ENCODE results near the gene NOXA1. TPM values are rescaled to one million over a fixed set of nuclear protein-coding genes. Genes with fewer than 3 reads are reported as not detected.

The NOXA1 gene
- polyA plus RNA-seq, 1 experiment = 0.32 TPM

DNA sequence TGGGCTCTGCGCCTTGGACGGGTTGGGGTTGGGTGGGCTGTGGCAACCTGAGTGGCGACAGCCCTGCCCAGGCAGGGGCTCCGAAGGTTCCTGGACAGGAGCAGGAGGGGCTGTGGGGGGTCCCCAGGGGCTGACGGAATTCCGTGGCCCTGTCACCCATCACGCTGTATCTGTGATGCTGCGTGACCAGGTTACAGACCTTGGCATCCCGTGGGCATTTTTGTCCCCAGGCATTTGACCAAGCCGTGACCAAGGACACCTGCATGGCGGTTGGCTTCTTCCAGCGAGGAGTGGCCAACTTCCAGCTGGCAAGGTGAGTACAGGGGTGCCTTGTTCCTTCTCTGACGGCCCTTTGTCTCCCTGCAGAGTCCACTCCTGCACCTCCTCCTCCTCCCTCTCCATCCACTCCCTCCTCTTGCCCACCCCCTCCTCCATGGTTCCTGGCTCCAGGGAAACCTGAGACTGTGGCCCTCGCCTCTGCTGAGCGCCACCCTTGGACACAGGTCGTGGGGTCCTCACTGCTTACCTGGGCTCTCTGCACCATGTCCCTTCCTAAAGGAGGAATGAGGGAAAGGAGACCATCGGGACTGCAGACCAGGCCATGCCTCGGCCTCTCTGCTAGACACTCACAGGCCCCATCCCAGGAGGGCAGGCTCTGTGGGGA is 3.0 kb downstream of the NOXA1 start:
- H3K36me3 ChIP-seq (ENCODE audit: control insufficient read depth, insufficient read depth, low read length) = no peaks in the 10 kb centered on the region
- H3K27me3 ChIP-seq (ENCODE audit: control insufficient read depth, insufficient read depth, low read length) = no peaks in the 10 kb centered on the region
- ChIA-PET POLR2A (no interaction called here), CTCF (no interaction called here)
- H3K4me3 ChIP-seq (ENCODE audit: low read depth, low read length) = no peak overlapping the region
- TF ChIP-seq, protein P1, sequence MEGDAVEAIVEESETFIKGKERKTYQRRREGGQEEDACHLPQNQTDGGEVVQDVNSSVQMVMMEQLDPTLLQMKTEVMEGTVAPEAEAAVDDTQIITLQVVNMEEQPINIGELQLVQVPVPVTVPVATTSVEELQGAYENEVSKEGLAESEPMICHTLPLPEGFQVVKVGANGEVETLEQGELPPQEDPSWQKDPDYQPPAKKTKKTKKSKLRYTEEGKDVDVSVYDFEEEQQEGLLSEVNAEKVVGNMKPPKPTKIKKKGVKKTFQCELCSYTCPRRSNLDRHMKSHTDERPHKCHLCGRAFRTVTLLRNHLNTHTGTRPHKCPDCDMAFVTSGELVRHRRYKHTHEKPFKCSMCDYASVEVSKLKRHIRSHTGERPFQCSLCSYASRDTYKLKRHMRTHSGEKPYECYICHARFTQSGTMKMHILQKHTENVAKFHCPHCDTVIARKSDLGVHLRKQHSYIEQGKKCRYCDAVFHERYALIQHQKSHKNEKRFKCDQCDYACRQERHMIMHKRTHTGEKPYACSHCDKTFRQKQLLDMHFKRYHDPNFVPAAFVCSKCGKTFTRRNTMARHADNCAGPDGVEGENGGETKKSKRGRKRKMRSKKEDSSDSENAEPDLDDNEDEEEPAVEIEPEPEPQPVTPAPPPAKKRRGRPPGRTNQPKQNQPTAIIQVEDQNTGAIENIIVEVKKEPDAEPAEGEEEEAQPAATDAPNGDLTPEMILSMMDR (IDR thresholded peaks at IDR 0.05; ENCODE audit: insufficient read depth, low read depth, low read length) = no peak
- no peak for DNase-seq (ENCODE audit: low read depth)

DNA sequence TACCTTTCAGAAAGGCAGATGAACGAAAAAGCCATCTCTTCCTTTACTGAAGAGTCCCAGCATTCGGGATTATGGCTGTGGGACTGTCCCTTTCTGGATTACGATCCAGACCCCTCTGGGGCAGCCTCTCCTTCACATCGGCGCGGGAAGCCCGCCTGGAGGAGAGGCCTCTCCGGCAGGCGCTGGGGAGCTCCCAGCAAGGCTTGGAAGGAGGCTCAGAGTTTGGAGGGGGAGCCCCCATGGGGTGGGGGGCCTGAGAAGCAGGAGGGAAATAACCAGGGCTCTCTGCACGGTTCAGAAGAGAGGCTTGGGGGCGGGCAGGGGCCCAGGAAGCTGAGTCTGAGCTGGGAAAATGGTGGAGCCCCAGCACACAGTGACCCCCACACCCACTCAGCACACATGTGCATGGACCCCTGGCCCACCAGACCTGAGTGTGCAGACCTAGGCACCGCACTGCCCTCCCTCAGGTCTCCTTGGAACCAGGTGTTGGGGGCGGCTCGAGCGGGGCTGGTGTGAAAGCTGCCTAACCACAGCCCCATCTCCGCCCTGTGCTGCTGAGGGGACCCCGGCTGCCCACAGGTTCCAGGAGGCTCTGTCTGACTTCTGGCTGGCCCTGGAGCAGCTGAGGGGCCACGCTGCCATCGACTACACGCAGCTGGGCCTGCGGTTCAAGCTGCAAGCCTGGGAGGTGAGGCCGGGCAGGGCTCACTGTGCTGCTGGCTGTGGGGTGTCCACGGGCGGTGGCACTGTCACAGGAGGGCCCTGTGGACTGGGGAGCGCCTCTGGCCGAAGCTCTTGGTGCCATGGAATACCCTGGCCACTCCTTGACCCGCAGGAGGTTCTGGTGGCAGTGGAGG is 4.5 kb downstream of the NOXA1 start:
- no peaks in the 10 kb centered on the region for H3K27me3 ChIP-seq (ENCODE audit: control insufficient read depth, insufficient read depth, low read length)
- DNase-seq (ENCODE audit: low read depth) = no peak
- no peaks in the 10 kb centered on the region for H3K36me3 ChIP-seq (ENCODE audit: control insufficient read depth, insufficient read depth, low read length)
- H3K4me3 ChIP-seq (ENCODE audit: low read depth, low read length) = no peak overlapping the region
- POLR2A ChIA-PET = no interaction called here
- CTCF ChIA-PET = interaction anchor here (1.1 kb wide), 1 partner anchor 16 kb away, joined by 4 read pairs; no protein-coding TSS in a partner anchor
- TF ChIP-seq, protein P1 (IDR thresholded peaks at IDR 0.05; ENCODE audit: insufficient read depth, low read depth, low read length) = no peak

DNA sequence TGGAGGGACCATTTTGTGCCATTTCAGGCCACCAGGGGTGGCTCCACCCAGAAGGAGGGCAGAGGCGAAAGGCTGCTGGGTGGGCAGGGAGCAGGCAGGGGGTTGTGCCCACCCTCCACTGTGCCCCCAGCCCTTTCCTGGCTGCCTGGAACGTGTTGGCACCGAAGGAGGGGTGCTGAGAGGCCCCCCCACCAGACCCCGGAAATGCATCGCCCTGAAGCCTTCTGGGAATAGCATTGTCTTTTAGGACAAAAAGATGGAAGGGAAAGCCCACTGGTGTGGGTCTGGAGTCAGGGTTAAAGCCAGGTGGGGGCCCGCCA is 5.1 kb downstream of the NOXA1 start:
- CTCF ChIA-PET = interaction anchor here (1.1 kb wide), 1 partner anchor 15 kb away, joined by 4 read pairs; no protein-coding TSS in a partner anchor
- H3K36me3 ChIP-seq (ENCODE audit: control insufficient read depth, insufficient read depth, low read length) = no peaks in the 10 kb centered on the region
- H3K27me3 ChIP-seq (ENCODE audit: control insufficient read depth, insufficient read depth, low read length) = no peaks in the 10 kb centered on the region
- TF ChIP-seq, protein P1 (IDR thresholded peaks at IDR 0.05; ENCODE audit: insufficient read depth, low read depth, low read length) = no peak
- no peak for DNase-seq (ENCODE audit: low read depth)
- POLR2A ChIA-PET = no interaction called here
- H3K4me3 ChIP-seq (ENCODE audit: low read depth, low read length) = no peak overlapping the region

DNA sequence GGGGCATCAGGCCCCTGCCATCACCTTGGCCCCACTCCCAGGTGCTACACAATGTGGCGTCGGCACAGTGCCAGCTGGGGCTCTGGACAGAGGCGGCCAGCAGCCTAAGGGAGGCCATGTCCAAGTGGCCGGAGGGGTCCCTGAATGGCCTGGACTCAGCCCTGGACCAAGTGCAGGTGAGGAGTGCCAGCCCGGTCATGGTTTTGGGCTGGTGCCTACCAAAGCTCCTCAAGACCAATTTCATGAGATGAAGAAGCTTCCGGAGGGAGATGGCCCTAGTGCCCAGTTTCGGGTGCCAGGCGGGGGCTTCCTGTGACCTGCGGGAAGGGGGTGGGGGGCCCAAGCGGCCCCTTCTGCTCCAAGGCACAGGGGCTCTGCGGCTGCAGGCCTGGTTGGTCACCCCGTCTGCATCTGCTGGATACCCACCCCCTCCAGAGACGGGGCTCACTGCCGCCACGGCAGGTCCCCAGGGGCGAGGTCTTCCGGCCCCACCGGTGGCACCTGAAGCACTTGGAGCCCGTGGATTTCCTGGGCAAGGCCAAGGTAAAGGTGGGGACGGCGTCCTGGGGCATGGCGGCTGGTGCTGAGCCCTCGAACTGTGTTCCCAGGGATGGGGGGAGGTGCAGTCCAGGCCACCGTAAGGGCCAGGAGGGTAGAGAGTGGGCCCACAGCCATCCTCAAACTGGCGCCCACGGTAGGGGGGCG is 5.8 kb downstream of the NOXA1 start:
- Histone ChIP-seq H3K36me3 (ENCODE audit: control insufficient read depth, insufficient read depth, low read length) (no peaks in the 10 kb centered on the region), H3K4me3 (ENCODE audit: low read depth, low read length) (no peak overlapping the region), H3K27me3 (ENCODE audit: control insufficient read depth, insufficient read depth, low read length) (no peaks in the 10 kb centered on the region)
- ChIA-PET POLR2A (no interaction called here), CTCF (no interaction called here)
- DNase-seq (ENCODE audit: low read depth) = no peak
- TF ChIP-seq, protein P1 (IDR thresholded peaks at IDR 0.05; ENCODE audit: insufficient read depth, low read depth, low read length) = no peak

DNA sequence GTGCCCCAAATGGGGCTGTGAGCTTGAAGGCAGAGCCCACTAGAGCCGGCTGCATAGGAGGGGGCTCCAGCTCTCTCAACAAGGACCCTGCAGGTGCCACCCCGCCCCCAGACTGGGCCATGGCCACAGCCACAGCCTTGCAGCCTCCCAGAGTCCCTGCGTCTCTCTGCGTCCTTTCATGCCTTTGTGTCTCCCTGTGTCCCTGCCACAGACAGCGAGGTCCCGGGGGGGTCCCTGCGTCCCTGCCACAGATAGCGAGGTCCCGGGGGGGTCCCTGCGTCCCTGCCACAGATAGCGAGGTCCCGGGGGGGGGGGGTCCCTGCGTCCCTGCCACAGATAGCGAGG is 6.3 kb downstream of the NOXA1 start:
- DNase-seq (ENCODE audit: low read depth) = no peak
- CTCF ChIA-PET = no interaction called here
- Histone ChIP-seq H3K36me3 (ENCODE audit: control insufficient read depth, insufficient read depth, low read length) (no peaks in the 10 kb centered on the region), H3K27me3 (ENCODE audit: control insufficient read depth, insufficient read depth, low read length) (no peaks in the 10 kb centered on the region), H3K4me3 (ENCODE audit: low read depth, low read length) (no peak overlapping the region)
- TF ChIP-seq, protein P1 (IDR thresholded peaks at IDR 0.05; ENCODE audit: insufficient read depth, low read depth, low read length) = no peak
- POLR2A ChIA-PET = no interaction called here

Measured in BJ (cell line).